Sigmoid colon (tissue), 7 donors: ENCODE data around the gene ZNF407. TPM values are rescaled to one million over a fixed set of nuclear protein-coding genes. Genes with fewer than 3 reads are reported as not detected.

ENCODE experiments used
- DNase-seq: peaks from one replicate; pipeline ENCODE4 v3.0.0-alpha.2; 2019
- H3K27ac ChIP-seq, 4 donors: fragments of 200-600 bp; sonication (generic); one replicate each; pipeline ENCODE4 v1.5.1; 2016 to 2019; ENCODE audit warnings: mild to moderate bottlenecking in 1 of 4
- H3K27me3 ChIP-seq, 3 donors: fragments of 200-600 bp; sonication (generic); one replicate each; pipeline ENCODE4 v1.5.1; 2019; ENCODE audit warnings: mild to moderate bottlenecking in 1 of 3
- H3K36me3 ChIP-seq, 4 donors: fragments of 200-600 bp; sonication (generic); one replicate each; pipeline ENCODE4 v1.5.1; 2016 to 2019
- H3K4me1 ChIP-seq, 4 donors: fragments of 200-600 bp; sonication (generic); one replicate each; pipeline ENCODE4 v1.5.1; 2017 to 2019
- H3K4me3 ChIP-seq, 4 donors: fragments of 200-600 bp; sonication (generic); one replicate each; pipeline ENCODE4 v1.5.1; 2017 to 2019; ENCODE audit warnings: mild to moderate bottlenecking in 2 of 4, moderate library complexity in 1 of 4
- H3K9me3 ChIP-seq, 4 donors: fragments of 200-600 bp in 3 of 4; sonication (generic) in 3 of 4; one replicate each; pipeline versions ENCODE4 v1.5.1 to v1.6.1; 2013 to 2019
- EP300 ChIP-seq, 4 donors: sonication (generic); formaldehyde crosslinking; IDR thresholded peaks; one replicate each; pipeline ENCODE4 v1.6.1; 2017; ENCODE audit warnings: antibody characterized with exemption in 4 of 4
- POLR2A ChIP-seq, 2 donors: fragments of 450-650 bp; IDR thresholded peaks; one replicate each; pipeline ENCODE4 v1.6.1; 2016; ENCODE audit warnings: antibody characterized with exemption in 2 of 2, mild to moderate bottlenecking in 2 of 2, moderate library complexity in 2 of 2
- POLR2AphosphoS5 ChIP-seq, 4 donors: sonication (generic); formaldehyde crosslinking; IDR thresholded peaks; one replicate each; pipeline ENCODE4 v1.6.1; 2017; ENCODE audit warnings: antibody characterized with exemption in 4 of 4
- WGBS, 2 donors: extraction: QIAGEN DNeasy Blood & Tissue Kit; methylation state at CpG; one replicate each; pipeline ENCODE4 v1.1.7; 2013; 5-methylcytosine and 5-hydroxymethylcytosine counted together
- intact Hi-C: fragments of 100-400 bp; cut with DNase I; formaldehyde crosslinking; loops from one replicate; pipeline ENCODE4 v1.15.1; 2023
- polyA plus RNA-seq, 3 donors: library from polyadenylated mRNA; stranded (reverse); fragments of 200-250 nt; gene quantifications; one replicate each; pipeline ENCODE4 v1.2.3, GENCODE V29; 2013
- total RNA-seq, 4 donors: library from RNA; depleted of rRNA; stranded (reverse); fragments of >200 nt; gene quantifications; one replicate each; pipeline ENCODE4 v1.1.0, GENCODE V29; 2016
- TF ChIP-seq, protein P1 (sequence below), 4 experiments: fragments of 450-650 bp in 3 of 4; fragments of 200-600 bp in 1 of 4; IDR thresholded peaks; one replicate each; pipeline ENCODE4 v1.5.1; 2016 to 2019; ENCODE audit warnings: antibody characterized with exemption in 4 of 4, mild to moderate bottlenecking in 3 of 4, moderate library complexity in 2 of 4
- donor health status: healthy with polysubstance abuse.
- donor health status: Bipolar disorder and iron deficiency.
- donor health status: healthy.

Gene ZNF407
- total and polyA plus RNA-seq, 7 donors = 1.4 to 19.8 (median 16.3) TPM

GRCh38 chr18:74623047-74623816, 25.6 kb downstream of the ZNF407 start:
- no peak overlapping the region for H3K27ac ChIP-seq
- H3K4me3 ChIP-seq = no peak overlapping the region
- no peak for DNase-seq
- H3K9me3 ChIP-seq = no peaks in the 10 kb centered on the region
- intact Hi-C loops = no loop called here
- H3K27me3 ChIP-seq = no peaks in the 10 kb centered on the region
- TF ChIP-seq, protein P1, sequence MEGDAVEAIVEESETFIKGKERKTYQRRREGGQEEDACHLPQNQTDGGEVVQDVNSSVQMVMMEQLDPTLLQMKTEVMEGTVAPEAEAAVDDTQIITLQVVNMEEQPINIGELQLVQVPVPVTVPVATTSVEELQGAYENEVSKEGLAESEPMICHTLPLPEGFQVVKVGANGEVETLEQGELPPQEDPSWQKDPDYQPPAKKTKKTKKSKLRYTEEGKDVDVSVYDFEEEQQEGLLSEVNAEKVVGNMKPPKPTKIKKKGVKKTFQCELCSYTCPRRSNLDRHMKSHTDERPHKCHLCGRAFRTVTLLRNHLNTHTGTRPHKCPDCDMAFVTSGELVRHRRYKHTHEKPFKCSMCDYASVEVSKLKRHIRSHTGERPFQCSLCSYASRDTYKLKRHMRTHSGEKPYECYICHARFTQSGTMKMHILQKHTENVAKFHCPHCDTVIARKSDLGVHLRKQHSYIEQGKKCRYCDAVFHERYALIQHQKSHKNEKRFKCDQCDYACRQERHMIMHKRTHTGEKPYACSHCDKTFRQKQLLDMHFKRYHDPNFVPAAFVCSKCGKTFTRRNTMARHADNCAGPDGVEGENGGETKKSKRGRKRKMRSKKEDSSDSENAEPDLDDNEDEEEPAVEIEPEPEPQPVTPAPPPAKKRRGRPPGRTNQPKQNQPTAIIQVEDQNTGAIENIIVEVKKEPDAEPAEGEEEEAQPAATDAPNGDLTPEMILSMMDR (IDR thresholded peaks at IDR 0.05) = peak in 2 of 4 experiments; percentile 8 to 42
- TF ChIP-seq POLR2AphosphoS5 (IDR thresholded peaks at IDR 0.05) = no peak
- WGBS, 2 donors = 68 to 82% methylated on average over 24 of the region's 24 CpGs
- peaks cover 0 to 36% (median 2%) of the 10 kb centered on the region in 4 donors for H3K4me1 ChIP-seq
- no peaks in the 10 kb centered on the region for H3K36me3 ChIP-seq

DNA sequence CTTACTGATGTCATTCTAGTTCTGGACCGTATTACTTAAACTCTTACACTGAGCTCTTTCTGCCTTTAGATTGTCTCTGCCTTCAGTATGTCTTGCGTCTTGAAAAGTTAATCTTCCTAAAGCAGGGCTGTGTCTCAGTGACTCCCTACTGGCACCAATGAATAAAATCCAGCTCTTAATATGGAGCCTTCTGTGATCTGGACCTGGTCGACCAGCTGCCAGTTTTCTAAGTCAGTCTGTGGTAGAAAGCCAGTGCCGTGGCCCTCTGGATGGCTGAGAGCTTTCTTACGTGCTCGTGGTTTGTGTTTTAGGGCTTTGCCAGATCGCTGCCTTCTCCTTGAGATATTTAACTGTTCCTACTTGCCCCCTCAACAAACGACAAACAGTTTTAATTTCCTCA, 26.8 kb downstream of the ZNF407 start:
- no peaks in the 10 kb centered on the region for H3K9me3 ChIP-seq
- no peaks in the 10 kb centered on the region for H3K27me3 ChIP-seq

GRCh38 chr18:74625157-74625556, 27.5 kb downstream of the ZNF407 start:
- intact Hi-C loops = no loop called here
- peaks cover 0 to 35% (median under 1%) of the 10 kb centered on the region in 4 donors for H3K4me1 ChIP-seq
- H3K9me3 ChIP-seq = no peaks in the 10 kb centered on the region
- 88 to 89% methylated on average over 5 of the region's 5 CpGs for WGBS, 2 donors
- TF ChIP-seq POLR2AphosphoS5 (IDR thresholded peaks at IDR 0.05) (no peak), EP300 (IDR thresholded peaks at IDR 0.05) (no peak), POLR2A (IDR thresholded peaks at IDR 0.05) (no peak)
- TF ChIP-seq, protein P1 (IDR thresholded peaks at IDR 0.05) = no peak
- no peak for DNase-seq
- no peaks in the 10 kb centered on the region for H3K36me3 ChIP-seq
- H3K27me3 ChIP-seq = no peaks in the 10 kb centered on the region
- H3K27ac ChIP-seq = peak overlapping the region in 1 of 4 donors; percentile 63
- H3K4me3 ChIP-seq = no peak overlapping the region

More for the DNA sequence above, 26.8 kb downstream of the ZNF407 start:
- Histone ChIP-seq H3K36me3 (no peaks in the 10 kb centered on the region), H3K4me3 (no peak overlapping the region), H3K4me1 (peaks cover 0 to 36% (median 2%) of the 10 kb centered on the region in 4 donors), H3K27ac (peak overlapping the region in 2 of 4 donors; percentile 15 to 63)
- no peak for TF ChIP-seq POLR2A (IDR thresholded peaks at IDR 0.05)
- TF ChIP-seq EP300 (IDR thresholded peaks at IDR 0.05) = no peak
- TF ChIP-seq, protein P1 (IDR thresholded peaks at IDR 0.05) = no peak
- TF ChIP-seq POLR2AphosphoS5 (IDR thresholded peaks at IDR 0.05) = no peak
- intact Hi-C loops = no loop called here
- WGBS, 2 donors = 87 to 91% methylated on average over 8 of the region's 8 CpGs
- DNase-seq = no peak

GRCh38 chr18:74626049-74626874, 28.6 kb downstream of the ZNF407 start:
- Histone ChIP-seq H3K27ac (peak overlapping the region in 1 of 4 donors; percentile 24), H3K27me3 (no peaks in the 10 kb centered on the region), H3K4me1 (peaks cover 0 to 29% (median 0%) of the 10 kb centered on the region in 4 donors), H3K9me3 (no peaks in the 10 kb centered on the region), H3K4me3 (no peak overlapping the region), H3K36me3 (peaks cover 0 to 5% (median 0%) of the 10 kb centered on the region in 4 donors)
- WGBS, 2 donors = 84 to 85% methylated on average over 9 of the region's 9 CpGs
- TF ChIP-seq POLR2AphosphoS5 (IDR thresholded peaks at IDR 0.05) (no peak), EP300 (IDR thresholded peaks at IDR 0.05) (no peak), POLR2A (IDR thresholded peaks at IDR 0.05) (no peak)
- TF ChIP-seq, protein P1 (IDR thresholded peaks at IDR 0.05) = no peak
- DNase-seq = no peak
- intact Hi-C loops = no loop called here
